NCI-H446 (cell line): ENCODE measurements around the gene ZSCAN5A.
"Not testable (repeated sequence)": the region's sequence is repeated elsewhere in the genome, so short reads cannot be mapped to it uniquely, and the experiment has no call there.

Experiments used
- DNase-seq, 2 experiments: peaks; one replicate each; lab custom pipeline; 2025; lab: John Stamatoyannopoulos, UW

ZSCAN5A gene

DNA sequence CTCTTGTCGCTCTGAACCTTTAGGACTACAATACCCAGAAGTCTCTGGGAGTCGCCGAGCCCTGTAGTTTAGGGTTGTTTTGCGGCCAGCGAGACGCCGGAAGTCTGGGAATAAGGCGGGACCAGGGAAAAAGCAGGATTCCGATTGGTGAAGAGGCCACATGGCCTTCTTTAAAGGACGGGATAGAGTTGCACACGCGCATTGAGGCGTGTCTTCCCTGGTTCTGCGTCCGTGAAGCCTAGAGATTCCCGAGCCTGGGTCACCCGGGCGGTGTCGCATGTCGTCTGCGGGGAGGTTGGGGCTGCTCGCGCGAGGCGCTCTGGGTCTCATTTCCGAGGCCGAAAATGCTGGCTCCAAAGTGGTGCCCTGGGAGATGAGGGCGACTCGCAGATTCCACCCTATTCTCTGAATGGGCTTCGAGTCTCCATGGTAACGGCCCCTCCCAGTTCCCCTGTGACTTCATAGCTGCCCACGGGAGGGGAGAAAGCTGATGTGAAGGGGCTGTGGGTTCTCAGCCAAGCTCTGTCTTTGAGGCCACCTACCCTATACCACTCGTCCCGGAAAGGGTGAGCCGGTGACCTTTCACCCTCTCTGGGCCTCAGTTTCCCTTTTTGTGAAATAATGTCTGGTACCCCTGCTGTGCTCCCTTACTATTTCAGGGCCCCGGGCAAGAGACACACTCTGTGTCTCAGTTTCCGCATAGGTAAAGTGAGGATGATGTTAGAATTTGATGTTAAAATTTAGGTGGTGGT, 614 bp upstream of the ZSCAN5A start:
- peak; percentile 94 to 98 for DNase-seq

- DNase-seq: peak in 1 of 2 experiments; percentile 39
Measured at GRCh38 chr19:56314018-56314380, 640 bp downstream of the ZSCAN5A start.

DNA sequence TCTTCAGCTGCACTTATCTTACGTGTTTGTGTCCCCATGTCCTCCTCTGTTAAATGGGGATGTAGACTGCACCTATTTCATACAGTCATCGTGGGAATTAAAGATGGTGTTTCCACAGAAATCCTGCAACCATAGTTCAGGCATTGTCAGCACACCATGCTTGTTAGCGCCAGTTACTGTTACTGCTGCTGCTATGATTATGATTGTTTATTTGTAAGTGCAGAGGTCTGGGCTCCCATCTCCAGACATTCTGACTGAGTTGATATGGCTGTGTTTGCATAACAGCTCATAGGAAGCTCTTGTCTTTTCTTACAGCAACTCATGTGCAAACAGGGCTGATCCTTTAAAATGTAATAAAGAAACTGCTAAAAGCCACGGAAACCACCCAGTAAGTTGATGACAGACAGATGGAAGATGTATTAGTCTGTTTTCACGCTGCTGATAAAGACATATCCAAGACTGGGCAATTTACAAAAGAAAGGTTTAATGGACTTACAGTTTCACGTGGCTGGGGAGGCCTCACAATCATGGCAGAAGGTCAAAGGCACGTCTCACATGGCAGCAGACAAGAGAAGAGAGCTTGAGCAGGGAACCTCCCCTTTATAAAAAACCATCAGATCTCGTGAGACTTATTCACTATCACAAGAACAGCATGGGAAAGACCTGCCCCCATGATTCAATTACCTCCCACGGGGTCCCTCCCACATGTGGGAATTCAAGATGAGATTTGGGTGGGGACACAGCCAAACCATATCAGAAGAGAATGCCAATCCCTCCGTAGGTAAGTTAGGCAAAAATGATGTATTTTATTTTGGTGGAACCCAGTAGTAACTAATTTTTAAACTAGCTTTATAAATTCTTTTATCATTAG, 1.6 kb downstream of the ZSCAN5A start:
- no peak for DNase-seq

- no peak for DNase-seq
Measured at GRCh38 chr19:56312342-56312741, 2.3 kb downstream of the ZSCAN5A start.

DNA sequence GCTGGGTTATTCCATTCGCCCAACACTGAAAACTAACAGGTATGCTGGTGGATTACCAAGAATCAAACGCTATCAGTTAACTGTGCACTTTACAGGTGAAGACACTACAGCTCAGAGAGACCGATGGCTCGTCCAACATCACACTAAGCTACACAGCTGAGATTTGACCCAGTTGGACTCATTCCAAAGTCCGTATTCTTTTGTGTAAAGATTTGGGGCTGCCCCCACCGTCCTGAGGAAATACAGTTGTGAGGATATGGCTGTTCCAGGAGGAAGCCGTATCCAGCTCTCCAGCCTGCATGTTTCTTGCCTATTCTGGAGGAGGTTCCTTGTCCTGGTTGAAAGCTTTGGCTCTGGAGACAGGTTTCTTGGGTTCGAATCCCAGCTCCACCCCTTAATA, 4.2 kb downstream of the ZSCAN5A start:
- no peak for DNase-seq

- no peak for DNase-seq
Measured at GRCh38 chr19:56309511-56310185, 5.0 kb downstream of the ZSCAN5A start.

DNA sequence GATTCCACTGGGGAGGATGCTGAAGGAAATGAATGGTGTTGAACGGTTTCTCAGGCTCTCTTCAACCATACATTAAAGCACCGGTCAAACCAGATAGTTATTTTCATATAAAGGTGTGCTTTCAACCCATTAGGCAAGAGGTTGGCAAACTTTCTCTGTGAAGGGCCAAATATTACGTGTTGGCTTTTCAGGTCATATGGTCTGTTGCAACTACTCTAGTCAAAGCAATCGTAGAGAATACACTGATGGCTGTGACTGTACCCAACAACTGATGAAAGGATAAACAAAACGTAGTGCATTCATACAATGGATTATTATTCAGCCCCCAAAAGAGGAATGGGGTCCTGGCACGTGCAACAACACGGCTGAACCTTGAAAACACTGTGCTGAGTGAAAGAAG, 5.8 kb downstream of the ZSCAN5A start:
- DNase-seq: no peak

GRCh38 chr19:56307062-56307461, 7.6 kb downstream of the ZSCAN5A start:
- not testable (repeated sequence) for DNase-seq

GRCh38 chr19:56306016-56306415, 8.6 kb downstream of the ZSCAN5A start:
- DNase-seq: no peak

DNA sequence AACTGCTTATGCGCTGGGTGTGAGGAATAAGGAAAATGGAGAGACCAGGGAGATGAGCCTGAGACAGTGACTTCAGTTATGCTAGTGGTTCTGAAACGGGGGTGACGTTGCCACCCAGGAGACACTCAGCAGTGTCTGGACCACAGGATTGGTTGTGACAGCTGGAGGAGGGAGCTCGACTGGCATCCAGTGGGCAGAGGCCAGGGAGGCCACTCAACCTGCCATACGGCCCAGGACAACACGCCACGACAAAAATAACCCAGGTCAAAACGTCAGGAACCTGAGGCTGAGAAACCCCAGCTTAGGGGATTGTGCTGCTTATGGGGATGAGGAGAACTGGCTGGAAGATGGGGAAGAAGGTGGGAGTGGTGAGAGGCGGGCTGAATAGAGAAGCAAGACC, 10.4 kb downstream of the ZSCAN5A start:
- DNase-seq: no peak

DNA sequence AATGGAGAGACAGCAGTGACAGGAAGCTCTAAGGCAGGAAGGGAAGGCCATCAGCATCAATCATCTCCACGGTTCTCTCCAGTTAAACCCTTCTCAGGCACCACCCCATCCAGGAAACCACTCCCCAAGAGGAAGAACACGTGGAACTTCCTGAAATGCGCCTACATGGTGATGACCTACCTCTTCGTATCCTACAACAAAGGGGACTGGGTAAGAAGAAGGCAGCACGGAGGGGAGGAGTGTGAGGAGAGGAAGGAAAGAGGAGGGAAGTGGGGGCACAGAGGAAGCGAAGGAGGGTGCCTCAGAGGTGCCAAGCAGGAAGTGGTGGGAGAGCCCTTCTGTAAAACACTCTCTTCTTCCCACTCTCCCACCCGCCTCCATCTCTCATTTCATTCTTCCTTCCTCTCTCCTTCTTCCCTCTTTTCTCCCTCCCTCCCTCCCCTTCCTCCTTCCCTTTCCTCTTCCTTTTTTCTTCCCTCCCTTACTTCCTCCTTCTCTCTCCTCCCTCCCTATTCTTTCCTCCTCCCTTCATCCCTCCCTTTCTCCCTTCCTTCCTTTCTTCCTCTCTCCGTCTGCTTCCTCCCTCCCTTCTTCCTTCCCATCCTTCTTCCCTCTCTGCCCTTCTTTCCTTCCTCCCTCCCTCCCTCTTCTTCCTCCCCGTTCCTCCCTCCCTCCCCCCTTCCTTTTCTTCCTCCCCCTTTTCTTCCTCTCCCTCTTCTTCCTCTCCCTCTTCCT, 12.6 kb downstream of the ZSCAN5A start:
- DNase-seq: no peak

GRCh38 chr19:56301155-56301554, 13.5 kb downstream of the ZSCAN5A start:
- no peak for DNase-seq

DNA sequence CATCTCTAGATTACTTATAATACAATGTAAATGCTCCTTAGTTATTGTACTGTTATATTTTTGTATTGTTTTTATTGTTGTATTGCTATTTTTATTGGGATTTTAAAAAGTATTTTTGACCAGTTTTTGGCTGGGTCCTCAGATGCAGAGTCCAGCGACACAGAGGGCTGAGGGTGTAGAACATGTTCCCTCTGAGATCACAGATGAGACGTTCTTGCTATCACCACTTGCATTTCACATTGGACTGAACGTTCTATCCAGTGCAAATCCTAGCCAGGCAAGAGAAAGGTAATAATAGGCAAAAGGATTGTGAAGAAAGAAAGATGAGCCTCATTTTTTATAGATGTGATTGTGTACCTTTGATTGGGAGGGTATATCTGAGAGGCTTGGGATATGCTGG, 15.0 kb downstream of the ZSCAN5A start:
- DNase-seq: no peak

DNA sequence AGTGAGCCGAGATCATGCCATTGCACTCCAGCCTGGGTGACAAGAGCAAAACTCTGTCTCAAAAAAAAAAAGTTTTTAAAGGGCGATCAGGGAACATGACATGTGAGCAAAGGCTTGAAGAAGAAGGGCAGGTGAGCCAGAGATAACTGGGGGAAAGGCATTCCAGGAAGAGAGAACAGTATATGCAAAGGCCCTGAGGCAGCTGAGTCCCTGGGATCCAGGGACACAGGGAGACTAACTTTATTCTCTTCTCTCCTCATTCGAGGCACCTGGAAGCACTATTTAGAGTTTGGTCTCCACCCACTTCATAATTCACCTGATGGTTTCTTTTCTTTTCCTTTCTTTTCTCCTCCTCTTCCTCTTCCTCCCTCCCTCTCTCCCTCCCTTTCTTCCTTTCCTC, 17.6 kb downstream of the ZSCAN5A start:
- no peak for DNase-seq

GRCh38 chr19:56295531-56296455, 18.8 kb downstream of the ZSCAN5A start:
- DNase-seq: no peak

DNA sequence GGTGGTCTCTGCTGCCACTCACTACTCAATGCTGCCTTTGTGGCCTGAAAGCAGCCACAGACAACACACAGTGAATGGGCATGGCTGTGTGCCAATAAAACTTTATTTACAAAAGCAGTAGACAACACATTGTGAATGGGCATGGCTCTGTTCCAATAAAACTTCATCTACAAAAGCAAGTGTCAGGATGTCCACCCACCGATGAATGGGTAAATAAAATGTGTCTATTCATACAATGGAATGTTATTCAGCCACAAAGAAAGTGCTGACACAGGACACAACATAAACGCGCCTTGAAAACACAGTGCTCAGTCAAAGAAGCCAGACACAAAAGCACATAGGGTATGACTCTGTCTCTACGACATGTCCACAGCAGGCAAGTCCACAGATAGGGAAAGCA, 20.1 kb downstream of the ZSCAN5A start:
- DNase-seq: no peak

GRCh38 chr19:56291867-56292266, 22.8 kb downstream of the ZSCAN5A start:
- DNase-seq: no peak

DNA sequence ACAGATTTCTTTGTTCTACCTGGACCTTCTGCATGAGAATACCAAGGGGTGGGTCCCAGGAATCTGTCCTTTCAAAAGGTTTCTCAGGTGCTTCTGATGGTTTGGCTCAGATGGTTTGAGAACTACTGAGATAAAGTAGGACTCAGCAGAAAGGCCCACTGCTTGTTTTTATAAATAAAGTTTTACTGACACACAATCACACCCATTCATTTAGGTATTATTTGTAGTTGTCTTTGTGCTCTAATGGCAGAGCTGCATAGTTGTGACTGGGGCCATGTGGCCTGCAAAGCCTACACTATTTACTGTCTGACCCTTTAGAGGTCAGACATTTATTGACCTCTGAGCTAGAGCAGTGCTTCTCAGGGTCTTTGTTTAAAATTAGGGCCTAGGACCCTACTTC, 24.5 kb downstream of the ZSCAN5A start:
- no peak for DNase-seq

- DNase-seq: no peak
Measured at GRCh38 chr19:56284746-56285145, 29.9 kb downstream of the ZSCAN5A start.

DNA sequence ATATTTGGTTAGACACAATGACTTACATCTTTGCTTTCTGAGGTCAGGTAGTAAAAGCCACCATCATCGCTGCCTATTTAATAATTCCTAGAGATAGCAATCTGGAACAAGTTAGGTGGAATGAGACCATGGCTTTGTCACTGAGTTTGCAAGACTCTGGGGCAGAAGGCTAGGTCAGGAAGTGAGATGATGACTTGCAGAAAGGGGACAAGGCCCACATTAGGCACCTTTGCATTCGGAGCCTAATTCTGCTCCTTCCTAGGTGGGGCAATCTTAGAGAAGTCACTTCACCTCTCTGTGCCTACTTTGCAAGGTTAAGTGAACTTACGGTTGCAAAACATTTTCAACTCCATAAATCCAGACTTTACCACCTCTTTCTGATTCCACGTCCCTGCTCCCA, 31.8 kb downstream of the ZSCAN5A start:
- DNase-seq: no peak

DNA sequence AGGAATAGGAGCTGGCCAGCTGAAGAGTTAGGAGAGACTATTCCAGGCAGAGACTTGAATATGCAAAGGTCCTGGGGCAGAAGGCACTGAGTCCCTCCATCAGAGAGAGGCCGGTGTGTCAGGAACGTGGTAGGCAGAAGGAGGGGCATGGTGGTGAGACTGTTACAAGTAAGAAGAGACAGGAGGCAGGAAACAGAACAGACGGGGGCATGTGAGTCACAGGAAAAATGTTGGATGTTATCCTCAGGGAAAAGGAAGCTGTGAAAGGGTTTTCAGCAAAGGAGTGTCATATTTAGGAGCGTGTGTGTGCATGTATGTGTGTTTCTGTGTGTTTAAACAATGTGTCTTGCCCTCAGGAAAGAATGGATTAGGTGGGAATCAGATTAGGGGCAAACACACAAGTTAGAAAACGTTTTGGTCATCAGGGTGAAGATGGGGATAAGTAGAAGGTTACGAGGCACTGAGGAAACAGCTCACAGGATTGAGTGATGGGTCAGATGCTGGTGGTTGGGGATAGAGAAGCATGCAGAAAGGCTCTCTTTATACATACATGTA, 41.0 kb downstream of the ZSCAN5A start:
- no peak for DNase-seq
